GM12872 (cell line): ENCODE data around the gene GADD45GIP1.

Experiments used
- TF ChIP-seq, protein P1 (sequence below): IDR thresholded peaks from 3 replicates; pipeline ENCODE4 v1.5.1; 2011; ENCODE audit warnings: low read depth, mild to moderate bottlenecking, low read length, moderate library complexity; ENCODE audit not compliant: insufficient read depth

Gene GADD45GIP1

GRCh38 chr19:12913851-12914690 is 43.0 kb downstream of the GADD45GIP1 start:
- TF ChIP-seq, protein P1, sequence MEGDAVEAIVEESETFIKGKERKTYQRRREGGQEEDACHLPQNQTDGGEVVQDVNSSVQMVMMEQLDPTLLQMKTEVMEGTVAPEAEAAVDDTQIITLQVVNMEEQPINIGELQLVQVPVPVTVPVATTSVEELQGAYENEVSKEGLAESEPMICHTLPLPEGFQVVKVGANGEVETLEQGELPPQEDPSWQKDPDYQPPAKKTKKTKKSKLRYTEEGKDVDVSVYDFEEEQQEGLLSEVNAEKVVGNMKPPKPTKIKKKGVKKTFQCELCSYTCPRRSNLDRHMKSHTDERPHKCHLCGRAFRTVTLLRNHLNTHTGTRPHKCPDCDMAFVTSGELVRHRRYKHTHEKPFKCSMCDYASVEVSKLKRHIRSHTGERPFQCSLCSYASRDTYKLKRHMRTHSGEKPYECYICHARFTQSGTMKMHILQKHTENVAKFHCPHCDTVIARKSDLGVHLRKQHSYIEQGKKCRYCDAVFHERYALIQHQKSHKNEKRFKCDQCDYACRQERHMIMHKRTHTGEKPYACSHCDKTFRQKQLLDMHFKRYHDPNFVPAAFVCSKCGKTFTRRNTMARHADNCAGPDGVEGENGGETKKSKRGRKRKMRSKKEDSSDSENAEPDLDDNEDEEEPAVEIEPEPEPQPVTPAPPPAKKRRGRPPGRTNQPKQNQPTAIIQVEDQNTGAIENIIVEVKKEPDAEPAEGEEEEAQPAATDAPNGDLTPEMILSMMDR: no peak

- TF ChIP-seq, protein P1: no peak
These were observed 43.9 kb downstream of the GADD45GIP1 start for GRCh38 chr19:12913011-12913561.

GRCh38 chr19:12912571-12912970 is 44.5 kb downstream of the GADD45GIP1 start:
- TF ChIP-seq, protein P1: no peak

- TF ChIP-seq, protein P1: no peak
These were observed 49.9 kb downstream of the GADD45GIP1 start for GRCh38 chr19:12907166-12907565.
